PC-3 (cell line): ENCODE measurements around the gene C6orf163. TPM values are rescaled to one million over a fixed set of nuclear protein-coding genes. Genes with fewer than 3 reads are reported as not detected.
"Not testable (repeated sequence)": the region's sequence is repeated elsewhere in the genome, so short reads cannot be mapped to it uniquely, and the experiment has no call there.

Experiments
- ATAC-seq: fragments of 200-7000 bp; cut with Tn5 transposase; 2 replicates; pipeline ENCODE4 v1.9.1; 2020; ENCODE audit warnings: mild to moderate bottlenecking, moderate library complexity
- Bru-seq: library from RNA; stranded (reverse); fragments of 400-500 nt; gene quantifications from one replicate; lab custom pipeline; 2021; lab: Mats Ljungman, UMichigan
- BruChase-seq, 2 experiments: library from RNA; stranded (reverse); fragments of 400-500 nt; gene quantifications; one replicate each; lab custom pipeline; 2021; lab: Mats Ljungman, UMichigan
- BruUV-seq: library from RNA; stranded (reverse); fragments of 400-500 nt; replicated peaks from 2 replicates; lab custom pipeline; 2021; lab: Mats Ljungman, UMichigan
- CTCF ChIA-PET: fragments of 300-600 bp; sonication (Branson Sonifier 250); formaldehyde crosslinking; loops from one replicate; lab custom pipeline; 2022; ENCODE audit warnings: antibody characterized with exemption; lab: Charles Lee
- POLR2A ChIA-PET: fragments of 300-600 bp; sonication (Branson Sonifier 250); formaldehyde crosslinking; loops from one replicate; lab custom pipeline; 2022; ENCODE audit warnings: antibody characterized with exemption; ENCODE audit not compliant: unreplicated experiment; lab: Charles Lee
- DNase-seq: peaks from one replicate; pipeline ENCODE4 v3.0.0-alpha.2; 2015
- H2AFZ ChIP-seq: fragments of 300-600 bp; sonication (generic); 2 replicates; pipeline ENCODE4 v1.6.0; 2016; ENCODE audit warnings: antibody characterized with exemption, low read length
- H3F3A ChIP-seq: fragments of 300-600 bp; sonication (generic); one replicate; pipeline ENCODE4 v1.6.0; 2017; ENCODE audit warnings: antibody characterized with exemption, low read length, control low read depth, mild to moderate bottlenecking; ENCODE audit not compliant: unreplicated experiment
- H3K27ac ChIP-seq: fragments of 300-600 bp; sonication (generic); 2 replicates; pipeline ENCODE4 v1.5.1; 2016; ENCODE audit warnings: mild to moderate bottlenecking, low read length
- H3K27me3 ChIP-seq: fragments of 300-600 bp; sonication (generic); 2 replicates; pipeline ENCODE4 v1.6.1; 2016; ENCODE audit warnings: low read length, mixed read lengths
- H3K36me3 ChIP-seq: fragments of 300-600 bp; sonication (generic); 2 replicates; pipeline ENCODE4 v1.6.1; 2016; ENCODE audit warnings: low read depth, mixed run types, low read length, mixed read lengths
- H3K4me1 ChIP-seq: fragments of 300-600 bp; sonication (generic); 2 replicates; pipeline ENCODE4 v1.5.1; 2016; ENCODE audit warnings: low read length; ENCODE audit not compliant: insufficient read depth
- H3K4me2 ChIP-seq: fragments of 300-600 bp; sonication (generic); 2 replicates; pipeline ENCODE4 v1.6.0; 2016; ENCODE audit warnings: low read length
- H3K4me3 ChIP-seq: fragments of 300-600 bp; sonication (generic); 2 replicates; pipeline ENCODE4 v1.5.1; 2016; ENCODE audit warnings: mild to moderate bottlenecking, low read length, mixed read lengths
- H3K79me2 ChIP-seq: fragments of 300-600 bp; sonication (generic); 2 replicates; pipeline ENCODE4 v1.6.1; 2017; ENCODE audit warnings: low read length, mixed read lengths
- H3K9ac ChIP-seq: fragments of 300-600 bp; sonication (generic); 2 replicates; pipeline ENCODE4 v1.6.0; 2016; ENCODE audit warnings: mild to moderate bottlenecking, low read length
- H3K9me2 ChIP-seq: fragments of 300-600 bp; sonication (generic); replicated peaks from 2 replicates; pipeline ENCODE4 v1.6.1; 2016; ENCODE audit warnings: mixed run types, low read length, mixed read lengths
- H3K9me3 ChIP-seq: fragments of 300-600 bp; sonication (generic); 2 replicates; pipeline ENCODE4 v1.6.1; 2016; ENCODE audit warnings: low read length, mixed read lengths
- H4K20me1 ChIP-seq: fragments of 300-600 bp; sonication (generic); 2 replicates; pipeline ENCODE4 v1.6.1; 2016; ENCODE audit warnings: low read length, mixed read lengths
- EZH2 ChIP-seq: fragments of 300-600 bp; sonication (generic); IDR thresholded peaks from one replicate; pipeline ENCODE4 v1.6.1; 2017; ENCODE audit warnings: antibody characterized with exemption, mild to moderate bottlenecking, low read length; ENCODE audit not compliant: unreplicated experiment
- EZH2phosphoT487 ChIP-seq: fragments of 300-600 bp; sonication (generic); IDR thresholded peaks from 2 replicates; pipeline ENCODE4 v1.6.1; 2018; ENCODE audit warnings: mild to moderate bottlenecking, antibody characterized with exemption, low read length, borderline replicate concordance
- intact Hi-C: fragments of 100-400 bp; cut with micrococcal nuclease; formaldehyde crosslinking; loops from 2 replicates; pipeline ENCODE4 v1.9.0; 2023
- long read RNA-seq: library from polyadenylated mRNA; unstranded; transcript quantifications from one replicate; pipeline ENCODE4 v2.0.0, GENCODE V29; 2021; ENCODE audit not compliant: unreplicated experiment
- total RNA-seq: library from RNA; depleted of rRNA; stranded (reverse); fragments of >200 nt; gene quantifications from 2 replicates; pipeline ENCODE4 v1.2.3, GENCODE V29; 2014; rRNA removed
- TF ChIP-seq, protein P1 (sequence below): fragments of 300-600 bp; sonication (generic); conservative IDR thresholded peaks from 2 replicates; pipeline ENCODE4 v1.5.1; 2017; ENCODE audit warnings: antibody characterized with exemption, low read depth, mild to moderate bottlenecking, low read length

Gene C6orf163
- total RNA-seq (0.62 and 0.69 TPM in 2 replicates), Bru-seq, nascent RNA (percentile 57 among the genes with signal in this experiment), BruChase-seq, experiment 1, labeled RNA remaining after a 6-hour chase (percentile 53 among the genes with signal in this experiment), BruChase-seq, experiment 2, labeled RNA remaining after a 2-hour chase (percentile 68 among the genes with signal in this experiment)
- long read RNA-seq: 0 reads

DNA sequence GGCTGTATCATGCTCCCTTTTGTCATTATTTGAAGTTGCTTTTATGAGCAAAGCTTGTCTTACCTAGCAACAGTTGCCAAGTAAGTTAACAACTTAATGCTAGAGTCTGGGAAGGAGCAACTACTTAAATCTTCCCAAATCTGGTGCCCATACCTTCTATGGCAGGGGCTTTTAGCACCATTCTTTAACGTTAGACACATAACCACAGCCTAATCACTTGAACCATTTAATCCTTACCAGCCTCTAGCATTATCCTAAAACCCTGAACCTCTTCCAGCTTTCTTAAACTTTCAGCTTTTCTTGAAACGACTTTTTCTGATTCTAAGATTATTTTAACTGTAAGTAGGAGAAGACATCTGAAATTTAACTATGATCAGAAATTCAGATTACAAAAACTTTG lies at the start of gene C6orf163:
TSS of gene C6orf163 (plus strand) at position 83 of the 400 bp plus-strand sequence. CDS start at position 370, 287 bp downstream.
- TF ChIP-seq EZH2phosphoT487: no peak
- no peak for TF ChIP-seq EZH2
- TF ChIP-seq, protein P1, sequence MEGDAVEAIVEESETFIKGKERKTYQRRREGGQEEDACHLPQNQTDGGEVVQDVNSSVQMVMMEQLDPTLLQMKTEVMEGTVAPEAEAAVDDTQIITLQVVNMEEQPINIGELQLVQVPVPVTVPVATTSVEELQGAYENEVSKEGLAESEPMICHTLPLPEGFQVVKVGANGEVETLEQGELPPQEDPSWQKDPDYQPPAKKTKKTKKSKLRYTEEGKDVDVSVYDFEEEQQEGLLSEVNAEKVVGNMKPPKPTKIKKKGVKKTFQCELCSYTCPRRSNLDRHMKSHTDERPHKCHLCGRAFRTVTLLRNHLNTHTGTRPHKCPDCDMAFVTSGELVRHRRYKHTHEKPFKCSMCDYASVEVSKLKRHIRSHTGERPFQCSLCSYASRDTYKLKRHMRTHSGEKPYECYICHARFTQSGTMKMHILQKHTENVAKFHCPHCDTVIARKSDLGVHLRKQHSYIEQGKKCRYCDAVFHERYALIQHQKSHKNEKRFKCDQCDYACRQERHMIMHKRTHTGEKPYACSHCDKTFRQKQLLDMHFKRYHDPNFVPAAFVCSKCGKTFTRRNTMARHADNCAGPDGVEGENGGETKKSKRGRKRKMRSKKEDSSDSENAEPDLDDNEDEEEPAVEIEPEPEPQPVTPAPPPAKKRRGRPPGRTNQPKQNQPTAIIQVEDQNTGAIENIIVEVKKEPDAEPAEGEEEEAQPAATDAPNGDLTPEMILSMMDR: no peak
- H3K27ac ChIP-seq: no peak within 1 kb of the TSS
- ChIA-PET POLR2A (no interaction called here), CTCF (no interaction called here)
- no peaks in the 10 kb centered on the region for H3K9me3 ChIP-seq
- no peak within 1 kb of the TSS for H3K4me2 ChIP-seq
- H4K20me1 ChIP-seq: no peaks in the 10 kb centered on the region
- no peak within 1 kb of the TSS for H3K9ac ChIP-seq
- H3F3A ChIP-seq: no peaks in the 10 kb centered on the region
- ATAC-seq (no peak), DNase-seq (no peak)
- no peaks in the 10 kb centered on the region for H3K36me3 ChIP-seq
- no peaks in the 10 kb centered on the region for H3K9me2 ChIP-seq
- H3K4me1 ChIP-seq: no peaks in the 10 kb centered on the region
- H3K79me2 ChIP-seq: no peaks in the 10 kb centered on the region
- BruUV-seq: no TSS peak
- H3K4me3 ChIP-seq: no peak within 1 kb of the TSS
- intact Hi-C loops: no loop called here
- no peak within 1 kb of the TSS for H2AFZ ChIP-seq
- H3K27me3 ChIP-seq: no peaks in the 10 kb centered on the region

- Histone ChIP-seq H3K79me2 (no peaks in the 10 kb centered on the region), H3K27ac (no peak overlapping the region), H3K9ac (no peak overlapping the region), H2AFZ (no peak overlapping the region), H3K4me3 (no peak overlapping the region), H3K9me2 (no peaks in the 10 kb centered on the region), H3K27me3 (peaks cover 20% of the 10 kb centered on the region; the same call in 1 of the 2 replicates), H3F3A (no peaks in the 10 kb centered on the region), H4K20me1 (no peaks in the 10 kb centered on the region), H3K4me2 (no peak overlapping the region), H3K9me3 (no peaks in the 10 kb centered on the region), H3K4me1 (no peaks in the 10 kb centered on the region), H3K36me3 (no peaks in the 10 kb centered on the region)
- ATAC-seq (no peak), DNase-seq (no peak)
- BruUV-seq: no TSS peak
- POLR2A ChIA-PET: no interaction called here
- intact Hi-C loops: no loop called here
- TF ChIP-seq EZH2 (no peak), EZH2phosphoT487 (no peak)
- TF ChIP-seq, protein P1: no peak
- CTCF ChIA-PET: no interaction called here
Observed at GRCh38 chr6:87297119-87297518, 47.5 kb upstream of the C6orf163 start.

DNA sequence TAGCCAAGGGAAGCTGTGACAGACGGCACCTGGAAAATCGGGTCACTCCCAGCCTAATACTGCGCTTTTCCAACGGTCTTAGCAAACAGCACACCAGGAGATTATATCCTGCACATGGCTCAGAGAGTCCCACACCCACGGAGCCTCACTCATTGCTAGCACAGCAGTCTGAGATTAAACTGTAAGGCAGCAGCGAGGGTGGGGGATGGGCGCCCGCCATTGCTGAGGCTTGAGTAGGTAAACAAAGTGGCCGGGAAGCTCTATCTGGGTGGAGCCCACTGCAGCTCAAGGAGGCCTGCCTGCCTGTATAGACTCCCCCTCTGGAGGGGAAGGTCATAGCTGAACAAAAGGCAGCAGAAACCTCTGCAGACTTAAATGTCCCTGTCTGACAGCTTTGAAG lies 43.3 kb upstream of the C6orf163 start:
- H3K27me3 ChIP-seq: peaks cover 20% of the 10 kb centered on the region; the same call in 1 of the 2 replicates
- H3K9ac ChIP-seq, H3K4me3 ChIP-seq, H3K4me1 ChIP-seq, CTCF ChIA-PET, H2AFZ ChIP-seq, H3K27ac ChIP-seq, ATAC-seq, intact Hi-C loops, BruUV-seq, POLR2A ChIA-PET, H3K9me3 ChIP-seq, H4K20me1 ChIP-seq, DNase-seq, H3K9me2 ChIP-seq, H3K79me2 ChIP-seq, H3F3A ChIP-seq, H3K4me2 ChIP-seq, H3K36me3 ChIP-seq: not testable (repeated sequence)
